ENCODE data around the gene PHTF1. TPM values are rescaled to one million over a fixed set of nuclear protein-coding genes. Genes with fewer than 3 reads are reported as not detected.

The PHTF1 gene
- total RNA-seq, 6 experiments from 2014 or later, result 23.3 to 27.9 (median 24.8) TPM

DNA sequence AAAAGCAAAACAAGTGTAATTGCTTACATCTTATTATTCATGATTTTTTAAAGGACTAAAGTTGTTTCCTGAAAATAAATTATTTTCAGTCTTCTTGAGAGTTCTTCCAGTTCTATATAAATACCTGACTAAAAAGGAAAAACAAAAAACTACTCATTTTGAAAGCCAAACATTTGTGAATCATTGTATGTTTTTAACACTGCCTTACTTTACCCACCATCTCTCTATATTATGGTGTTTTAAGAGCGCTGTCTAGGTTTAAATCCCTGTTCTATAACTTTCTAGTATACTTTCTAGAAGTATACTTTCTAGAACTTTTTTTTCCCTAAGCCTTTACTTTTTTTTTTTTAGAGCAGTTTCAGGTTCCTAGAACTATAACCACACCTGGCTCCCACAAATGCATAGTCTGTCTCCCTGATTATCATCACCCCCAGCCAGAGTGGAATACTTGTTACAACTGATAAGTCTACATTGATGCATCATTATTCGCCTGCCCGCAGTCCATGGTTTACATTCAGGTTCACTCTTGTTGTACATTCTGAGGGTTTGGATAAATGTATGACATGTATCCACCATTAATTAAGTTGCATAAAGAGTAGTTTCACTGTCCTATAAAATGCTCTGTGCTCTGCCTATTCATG lies 43.2 kb upstream of the PHTF1 start:
- Mint-ChIP-seq H3K9me3 (no peaks in the 10 kb centered on the region), H3K36me3 (ENCODE audit: low read depth) (peaks cover 19% of the 10 kb centered on the region), H3K4me1 (ENCODE audit: low read depth) (peaks cover 32% of the 10 kb centered on the region), H3K4me3 (no peak overlapping the region), H3K27ac (no peak overlapping the region), H3K27me3 (ENCODE audit: insufficient read depth) (peaks cover 2% of the 10 kb centered on the region; the same call in 1 of the 2 replicates)
- DNase-seq, result no peak
- TF ChIP-seq, protein P1, sequence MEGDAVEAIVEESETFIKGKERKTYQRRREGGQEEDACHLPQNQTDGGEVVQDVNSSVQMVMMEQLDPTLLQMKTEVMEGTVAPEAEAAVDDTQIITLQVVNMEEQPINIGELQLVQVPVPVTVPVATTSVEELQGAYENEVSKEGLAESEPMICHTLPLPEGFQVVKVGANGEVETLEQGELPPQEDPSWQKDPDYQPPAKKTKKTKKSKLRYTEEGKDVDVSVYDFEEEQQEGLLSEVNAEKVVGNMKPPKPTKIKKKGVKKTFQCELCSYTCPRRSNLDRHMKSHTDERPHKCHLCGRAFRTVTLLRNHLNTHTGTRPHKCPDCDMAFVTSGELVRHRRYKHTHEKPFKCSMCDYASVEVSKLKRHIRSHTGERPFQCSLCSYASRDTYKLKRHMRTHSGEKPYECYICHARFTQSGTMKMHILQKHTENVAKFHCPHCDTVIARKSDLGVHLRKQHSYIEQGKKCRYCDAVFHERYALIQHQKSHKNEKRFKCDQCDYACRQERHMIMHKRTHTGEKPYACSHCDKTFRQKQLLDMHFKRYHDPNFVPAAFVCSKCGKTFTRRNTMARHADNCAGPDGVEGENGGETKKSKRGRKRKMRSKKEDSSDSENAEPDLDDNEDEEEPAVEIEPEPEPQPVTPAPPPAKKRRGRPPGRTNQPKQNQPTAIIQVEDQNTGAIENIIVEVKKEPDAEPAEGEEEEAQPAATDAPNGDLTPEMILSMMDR (IDR thresholded peaks at IDR 0.05), result no peak

DNA sequence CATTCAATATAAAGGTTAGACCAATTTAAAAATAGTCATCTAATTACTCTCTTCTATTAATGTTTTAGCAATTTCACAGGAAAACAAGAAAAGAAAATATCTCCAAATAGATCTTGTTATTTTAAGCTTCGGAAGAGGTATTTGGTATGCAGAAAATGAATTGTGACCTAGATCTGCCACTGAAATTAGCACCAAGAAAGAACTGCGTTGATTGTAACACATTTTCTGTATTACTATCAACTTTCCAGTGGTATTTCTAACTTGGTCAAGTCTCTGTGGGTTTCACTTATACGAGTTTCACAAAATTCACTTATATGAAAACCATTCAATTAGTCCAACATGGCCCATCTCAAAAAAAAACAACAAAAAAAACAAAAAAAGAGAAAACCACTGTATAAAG lies 41.2 kb upstream of the PHTF1 start:
- TF ChIP-seq, protein P1 (IDR thresholded peaks at IDR 0.05), result no peak
- H3K27me3 Mint-ChIP-seq (ENCODE audit: insufficient read depth), result peaks cover 2% of the 10 kb centered on the region; the same call in 1 of the 2 replicates

DNA sequence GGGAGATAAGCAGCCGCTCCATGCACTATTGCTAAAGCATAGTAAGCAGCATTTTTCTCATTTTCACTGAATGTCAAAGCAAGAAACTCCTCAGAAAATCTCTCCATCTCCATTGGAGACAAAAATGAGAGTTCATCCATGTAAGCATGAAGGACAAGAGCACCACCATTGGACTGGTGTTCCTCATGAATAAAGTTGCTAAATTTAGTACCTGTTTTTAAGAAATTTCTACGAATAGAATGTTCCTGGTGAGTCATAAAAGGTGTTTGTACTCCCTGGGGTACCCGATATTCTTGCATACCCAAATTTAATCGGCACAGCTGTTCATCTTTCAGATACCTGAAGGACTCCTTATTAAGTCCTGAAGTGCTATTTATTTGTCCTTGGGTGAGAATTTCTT lies 38.2 kb upstream of the PHTF1 start:
- TF ChIP-seq, protein P1 (IDR thresholded peaks at IDR 0.05), result no peak
- Mint-ChIP-seq H3K27ac (no peak overlapping the region), H3K4me3 (no peak overlapping the region), H3K4me1 (ENCODE audit: low read depth) (peaks cover 34% of the 10 kb centered on the region), H3K36me3 (ENCODE audit: low read depth) (0 out of 2 replicates have a peak, but pooled peaks cover 6% of the 10 kb centered on the region), H3K27me3 (ENCODE audit: insufficient read depth) (peaks cover 2% of the 10 kb centered on the region; the same call in 1 of the 2 replicates), H3K9me3 (no peaks in the 10 kb centered on the region)
- DNase-seq, result no peak

More for the DNA sequence above, 41.2 kb upstream of the PHTF1 start:
- Mint-ChIP-seq H3K4me3 (no peak overlapping the region), H3K4me1 (ENCODE audit: low read depth) (peaks cover 29% of the 10 kb centered on the region), H3K36me3 (ENCODE audit: low read depth) (peaks cover 11% of the 10 kb centered on the region), H3K27ac (no peak overlapping the region), H3K9me3 (no peaks in the 10 kb centered on the region)
- no peak for DNase-seq

DNA sequence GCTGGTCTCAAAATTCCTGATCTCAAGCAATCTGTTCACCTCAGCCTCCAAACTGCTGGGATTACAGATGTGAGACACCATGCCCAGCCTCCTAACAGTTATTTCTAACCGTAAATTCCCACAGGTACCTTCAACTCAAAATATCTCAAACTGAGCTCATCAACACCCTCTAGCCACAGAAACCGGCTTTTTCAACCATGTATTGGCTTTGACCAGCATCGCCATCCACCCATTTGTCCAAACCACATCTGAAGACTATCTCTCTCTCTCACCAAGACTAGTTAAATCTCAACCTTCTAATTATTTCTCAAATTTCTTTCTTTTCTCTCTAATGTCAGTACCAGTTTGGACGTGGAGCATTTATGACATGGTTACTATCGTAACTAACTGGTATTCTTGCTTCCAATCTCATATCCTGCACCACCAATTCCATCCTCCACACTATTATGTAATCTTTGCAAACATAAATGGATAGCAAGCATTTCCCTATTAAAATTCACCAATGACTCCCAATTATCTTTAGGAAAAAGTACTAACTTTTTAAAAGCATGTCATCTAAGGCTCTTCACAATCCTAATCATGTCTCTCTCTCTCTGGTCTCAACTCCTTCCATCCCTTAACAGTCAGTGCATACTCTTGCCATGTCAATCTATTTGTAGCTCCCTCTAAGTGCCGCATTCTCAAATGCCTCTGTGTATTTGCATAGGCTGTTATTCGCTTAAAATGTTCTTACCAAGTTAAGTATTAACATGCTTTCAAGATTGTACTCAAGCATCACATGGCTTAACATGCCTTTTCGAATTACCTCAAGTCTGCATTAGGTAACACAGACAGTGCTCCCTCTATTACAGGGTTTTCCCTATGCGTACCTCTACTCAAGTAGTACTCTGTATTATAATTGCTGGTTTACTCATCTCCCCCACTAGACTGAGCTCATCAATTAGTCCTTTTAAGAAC lies 34.9 kb upstream of the PHTF1 start:
- Mint-ChIP-seq H3K27ac (peak overlapping the region; percentile 40), H3K27me3 (ENCODE audit: insufficient read depth) (peaks cover 2% of the 10 kb centered on the region; the same call in 1 of the 2 replicates), H3K9me3 (no peaks in the 10 kb centered on the region), H3K4me3 (no peak overlapping the region), H3K4me1 (ENCODE audit: low read depth) (peaks cover 29% of the 10 kb centered on the region), H3K36me3 (ENCODE audit: low read depth) (peaks cover 20% of the 10 kb centered on the region)
- TF ChIP-seq, protein P1 (IDR thresholded peaks at IDR 0.05), result no peak
- DNase-seq, result no peak

DNA sequence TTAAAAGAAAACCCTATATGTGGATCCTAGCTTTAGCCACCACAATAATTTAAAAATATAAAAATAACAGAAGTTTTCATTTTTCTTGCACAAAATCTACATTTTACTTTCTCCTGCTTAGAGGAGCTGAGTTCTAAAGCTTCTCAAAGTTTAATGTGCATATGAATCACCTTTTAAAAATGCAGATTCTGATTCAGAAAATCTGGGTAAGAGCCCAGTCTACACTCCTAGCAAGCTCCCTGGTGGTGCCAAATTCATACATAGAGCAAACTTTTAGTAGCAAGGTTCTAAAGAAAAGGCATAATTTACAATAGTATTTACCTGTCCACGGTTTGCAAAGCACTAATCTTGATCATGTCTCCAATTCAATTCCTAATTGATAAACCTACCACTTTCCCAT lies 33.7 kb upstream of the PHTF1 start:
- H3K36me3 Mint-ChIP-seq (ENCODE audit: low read depth), result peaks cover 20% of the 10 kb centered on the region
- peak; percentile 58 for DNase-seq
- TF ChIP-seq, protein P1 (IDR thresholded peaks at IDR 0.05), result no peak
- no peak overlapping the region; the same call in 1 of the 2 replicates for H3K4me3 Mint-ChIP-seq
- no peaks in the 10 kb centered on the region for H3K9me3 Mint-ChIP-seq
- H3K4me1 Mint-ChIP-seq (ENCODE audit: low read depth), result peaks cover 31% of the 10 kb centered on the region
- H3K27me3 Mint-ChIP-seq (ENCODE audit: insufficient read depth), result peaks cover 2% of the 10 kb centered on the region; the same call in 1 of the 2 replicates
- H3K27ac Mint-ChIP-seq, result peak overlapping the region; percentile 50

Measured in HFFc6 (cell line).